GM12892 (cell line): ENCODE measurements around the gene SPATC1L.

Experiments
- POLR2A ChIP-seq: IDR thresholded peaks from 2 replicates; pipeline ENCODE4 v1.6.1; 2011; ENCODE audit warnings: low read depth, low read length, control low read depth
- POLR2AphosphoS5 ChIP-seq: IDR thresholded peaks from 2 replicates; pipeline ENCODE4 v1.6.1; 2011; ENCODE audit warnings: low read depth, low read length, control low read depth

- TF ChIP-seq POLR2A (no peak), POLR2AphosphoS5 (no peak)
Observed at GRCh38 chr21:46154955-46155513, 29.2 kb downstream of the SPATC1L start.
